ENCODE results near the gene PRM3.
"Not testable (repeated sequence)": the region's sequence is repeated elsewhere in the genome, so short reads cannot be mapped to it uniquely, and the experiment has no call there.

Gene PRM3

DNA sequence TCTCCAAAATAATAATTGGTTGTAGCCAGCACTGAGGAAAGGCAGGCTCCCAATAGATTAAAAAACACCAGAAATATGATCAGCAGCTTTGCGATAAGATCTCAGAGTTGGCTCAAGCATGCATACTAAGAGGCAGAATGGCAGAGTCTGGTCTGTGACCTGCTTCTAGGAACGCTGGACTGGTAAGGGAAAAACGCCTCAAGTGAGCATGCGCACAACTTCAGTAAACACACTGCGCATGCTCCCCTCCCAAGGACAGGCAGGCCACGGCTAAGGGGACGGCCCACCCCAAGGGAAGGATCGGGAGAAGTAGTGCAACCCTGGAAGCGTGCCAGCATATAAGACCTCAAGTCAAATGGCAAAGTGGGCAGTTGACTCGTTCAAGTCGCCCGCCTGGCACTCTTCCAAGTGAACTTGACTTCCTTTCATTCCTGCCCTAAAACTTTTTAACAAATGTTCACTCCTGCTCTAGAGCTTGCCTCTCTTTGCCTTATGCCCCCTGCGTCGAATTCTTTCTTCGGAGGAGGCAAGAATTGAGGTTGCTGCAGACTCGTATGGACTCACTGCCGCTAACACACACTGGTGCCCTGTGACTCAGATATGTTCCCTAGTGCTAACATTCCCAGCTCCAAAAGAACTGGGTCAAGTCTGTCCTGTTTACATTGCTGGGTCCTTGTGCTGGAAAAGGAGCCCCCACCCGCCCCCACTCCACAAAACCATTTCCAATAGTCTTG is 30.1 kb upstream of the PRM3 start:
- no peak for DNase-seq

DNA sequence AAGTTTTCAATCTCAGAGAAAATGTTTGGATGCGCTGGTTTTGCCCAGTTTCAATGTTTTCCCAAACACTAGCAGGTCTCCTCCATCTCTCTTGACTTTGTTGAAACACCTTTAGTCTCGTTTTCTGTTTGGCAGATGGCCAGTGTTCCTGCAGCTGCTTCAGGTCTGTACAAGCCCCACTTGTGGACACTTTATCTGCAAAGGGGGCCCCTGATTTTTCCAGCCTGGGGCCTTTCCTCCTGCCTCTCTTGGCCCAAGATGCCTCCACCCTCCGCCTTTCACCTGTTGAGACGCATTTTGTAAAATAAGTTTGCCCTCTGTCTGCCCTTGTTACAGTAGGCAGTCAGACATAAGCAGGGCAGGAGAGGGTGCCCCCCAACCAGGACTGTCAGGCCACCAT is 29.5 kb upstream of the PRM3 start:
- no peak for DNase-seq

DNA sequence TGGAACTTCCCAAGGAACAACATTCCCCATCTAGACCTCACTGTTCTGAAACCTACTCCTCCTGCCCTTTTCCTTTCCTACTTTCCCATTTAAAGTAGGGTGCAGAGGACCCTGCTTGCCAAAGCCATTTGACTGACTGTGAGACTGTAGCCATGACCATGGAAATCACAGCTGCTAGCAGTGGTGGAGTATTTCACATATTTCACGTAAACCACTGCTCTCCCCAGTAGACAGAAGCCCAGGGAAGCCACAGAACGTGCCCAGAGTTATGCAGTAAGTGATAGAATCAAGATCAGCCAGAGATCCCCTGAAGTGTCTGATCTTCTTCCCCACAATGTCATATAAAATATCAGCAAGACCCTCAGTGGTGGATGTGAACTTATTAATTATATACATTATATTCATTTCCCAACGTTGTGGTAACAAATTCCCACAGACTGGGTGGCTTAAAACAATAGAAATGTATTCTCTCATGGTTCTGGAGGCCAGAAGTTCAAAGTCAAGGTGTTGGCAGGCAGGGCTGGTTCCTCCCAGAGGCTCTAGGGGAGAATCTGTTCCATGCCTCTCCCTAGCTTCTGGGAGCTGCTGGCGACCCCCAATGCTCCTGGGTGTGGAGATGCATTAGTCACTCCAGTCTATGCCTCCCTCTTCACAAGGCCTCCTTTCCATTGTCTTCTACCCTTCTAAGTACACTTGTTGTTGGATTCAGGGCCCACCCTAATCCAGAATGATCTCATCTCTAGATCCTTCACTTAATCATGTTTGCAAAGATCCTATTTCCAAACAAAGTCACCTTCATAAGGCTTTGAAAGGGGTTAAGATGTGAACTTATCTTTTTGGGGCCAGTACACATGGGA is 28.4 kb upstream of the PRM3 start:
- no peak for DNase-seq

DNA sequence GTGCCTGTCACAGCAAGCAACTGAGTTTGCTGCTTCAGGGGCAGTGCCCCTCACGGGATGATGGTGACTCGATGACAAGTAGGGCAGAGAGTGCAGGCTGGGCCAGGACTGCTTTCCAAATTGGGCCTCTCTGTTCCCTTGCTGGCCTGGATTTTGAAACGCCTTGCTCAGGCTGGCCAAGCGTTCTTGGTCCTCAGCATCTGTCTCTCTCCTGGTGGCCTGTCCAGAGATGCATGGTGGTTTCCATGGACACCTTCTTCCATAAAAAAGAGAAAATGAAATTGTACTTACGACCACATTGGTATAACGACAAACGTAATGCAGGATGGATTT is 27.1 kb upstream of the PRM3 start:
- DNase-seq, result no peak

DNA sequence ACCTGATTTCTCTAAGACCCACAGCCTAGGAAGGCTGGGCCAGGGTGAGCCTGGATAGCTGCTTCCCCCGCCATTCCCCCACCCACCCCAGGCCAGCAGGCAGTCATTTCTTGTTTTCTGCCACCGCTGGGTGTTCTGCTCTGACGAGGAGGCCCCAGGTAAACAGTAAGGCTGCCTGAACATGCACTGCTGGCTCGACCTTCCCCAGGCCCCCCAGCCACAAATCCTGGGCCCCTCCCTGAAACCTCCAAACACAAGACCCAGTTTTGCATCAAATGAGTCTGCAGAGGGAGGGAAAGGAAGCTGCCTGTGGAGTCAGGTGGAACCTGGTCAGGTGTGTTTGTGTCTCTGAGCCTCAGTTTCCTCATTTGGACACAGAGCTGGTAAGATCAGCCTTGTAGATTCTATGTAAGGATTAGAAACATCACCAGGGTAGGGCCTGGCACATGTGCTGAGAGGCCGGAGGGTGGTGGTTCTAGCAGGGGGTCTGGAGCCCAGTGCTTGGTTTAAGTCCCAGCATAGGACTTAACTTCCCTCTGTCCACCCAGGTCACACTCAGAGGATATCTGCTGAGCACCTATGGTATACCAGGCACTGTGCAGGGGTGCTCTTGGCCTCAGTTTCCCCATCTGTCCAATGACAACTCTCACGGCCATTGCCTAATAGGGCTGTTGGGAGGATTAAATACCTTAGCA is 26.6 kb upstream of the PRM3 start:
- no peak for DNase-seq

DNA sequence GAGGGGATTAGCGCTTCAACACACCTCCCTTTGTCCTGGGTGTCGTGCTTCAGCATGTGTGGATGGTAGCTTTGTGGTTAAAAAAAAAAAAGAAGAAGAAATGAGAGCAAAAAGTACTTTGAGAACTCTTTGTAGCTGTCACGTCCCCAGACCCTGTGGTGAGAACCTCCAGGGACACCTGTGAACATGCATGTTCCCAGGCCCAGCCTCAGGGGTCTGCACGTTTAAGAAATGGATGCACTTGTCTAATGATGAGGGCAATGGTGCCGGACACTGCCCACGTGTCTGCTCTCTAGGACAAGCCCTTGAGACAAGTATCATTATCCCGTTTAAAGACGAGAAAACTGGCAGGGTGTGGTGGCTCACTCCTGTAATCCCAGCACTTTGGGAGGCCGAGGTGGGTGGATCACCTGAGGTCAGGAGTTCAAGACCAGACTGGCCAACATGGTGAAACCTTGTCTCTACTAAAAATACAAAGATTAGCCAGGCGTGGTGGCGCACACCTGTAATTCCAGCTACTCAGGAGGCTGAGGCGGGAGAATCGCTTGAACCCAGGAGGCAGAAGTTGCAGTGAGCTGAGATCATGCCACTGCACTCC is 25.6 kb upstream of the PRM3 start:
- not testable (repeated sequence) for DNase-seq

DNA sequence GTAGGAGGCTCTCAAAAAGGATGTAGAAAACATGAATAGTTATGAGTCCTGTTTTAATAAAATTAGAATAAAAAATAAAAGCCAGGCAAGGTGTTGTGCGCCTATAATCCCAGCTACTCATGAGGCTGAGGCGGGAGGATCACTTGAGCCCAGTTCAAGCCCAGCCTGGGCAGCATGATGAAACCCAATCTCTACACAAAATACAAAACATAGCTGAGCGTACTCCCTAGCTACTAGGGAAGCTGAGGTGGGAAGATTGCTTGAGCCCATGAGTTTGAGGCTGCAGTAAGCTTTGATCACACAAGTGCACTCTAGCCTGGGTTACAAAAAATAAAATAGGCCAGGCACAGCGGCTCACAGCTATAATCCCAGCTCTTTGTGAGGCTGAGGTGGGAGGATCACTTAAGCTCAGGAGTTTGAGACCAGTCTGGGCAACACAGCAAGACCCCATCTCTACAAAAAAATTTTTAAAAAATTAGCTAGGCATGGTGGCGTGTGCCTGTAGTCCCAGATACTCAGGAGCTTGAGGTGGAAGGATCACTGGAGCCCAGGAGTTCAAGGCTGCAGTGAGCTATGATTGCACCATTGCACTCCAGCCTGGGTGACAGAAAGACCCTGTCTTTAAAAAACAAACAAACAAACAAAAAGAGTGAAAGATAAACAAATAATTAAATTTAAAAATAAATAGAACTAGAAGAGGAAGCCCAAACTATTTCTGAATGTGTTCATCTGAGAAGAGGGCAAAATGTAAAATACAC is 24.9 kb upstream of the PRM3 start:
- no peak for DNase-seq

DNA sequence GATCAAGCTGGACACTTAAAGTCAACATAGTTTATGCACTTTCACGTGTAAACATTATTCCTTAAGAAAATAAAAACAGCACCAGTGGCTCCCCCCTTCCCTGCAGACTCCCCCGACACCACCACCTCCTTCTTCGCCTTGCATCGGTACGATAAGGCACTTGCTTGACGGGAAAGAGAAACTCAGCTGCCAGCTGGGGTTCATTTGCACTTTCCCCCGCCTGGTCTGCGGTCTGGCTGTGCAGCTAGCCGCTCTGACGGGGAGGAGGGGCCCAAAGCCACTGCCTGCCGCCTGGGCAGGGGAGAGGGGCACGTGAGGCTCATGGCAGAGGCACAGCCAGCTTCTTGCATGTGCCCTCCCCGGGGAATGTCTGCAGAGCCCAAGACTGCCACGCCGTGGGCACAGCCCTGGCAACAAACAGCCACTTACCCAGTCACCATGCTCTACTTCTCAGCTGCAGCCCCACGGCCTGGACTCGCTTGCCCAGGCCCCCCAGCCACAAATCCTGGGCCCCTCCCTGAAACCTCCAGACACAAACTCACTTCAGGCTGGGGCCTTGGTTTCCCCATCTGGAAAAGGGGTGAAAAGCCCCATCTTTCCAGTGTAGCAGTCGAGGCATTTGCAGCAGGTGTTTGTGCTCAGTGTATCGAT is 24.2 kb upstream of the PRM3 start:
- peak; percentile 66 for DNase-seq

DNA sequence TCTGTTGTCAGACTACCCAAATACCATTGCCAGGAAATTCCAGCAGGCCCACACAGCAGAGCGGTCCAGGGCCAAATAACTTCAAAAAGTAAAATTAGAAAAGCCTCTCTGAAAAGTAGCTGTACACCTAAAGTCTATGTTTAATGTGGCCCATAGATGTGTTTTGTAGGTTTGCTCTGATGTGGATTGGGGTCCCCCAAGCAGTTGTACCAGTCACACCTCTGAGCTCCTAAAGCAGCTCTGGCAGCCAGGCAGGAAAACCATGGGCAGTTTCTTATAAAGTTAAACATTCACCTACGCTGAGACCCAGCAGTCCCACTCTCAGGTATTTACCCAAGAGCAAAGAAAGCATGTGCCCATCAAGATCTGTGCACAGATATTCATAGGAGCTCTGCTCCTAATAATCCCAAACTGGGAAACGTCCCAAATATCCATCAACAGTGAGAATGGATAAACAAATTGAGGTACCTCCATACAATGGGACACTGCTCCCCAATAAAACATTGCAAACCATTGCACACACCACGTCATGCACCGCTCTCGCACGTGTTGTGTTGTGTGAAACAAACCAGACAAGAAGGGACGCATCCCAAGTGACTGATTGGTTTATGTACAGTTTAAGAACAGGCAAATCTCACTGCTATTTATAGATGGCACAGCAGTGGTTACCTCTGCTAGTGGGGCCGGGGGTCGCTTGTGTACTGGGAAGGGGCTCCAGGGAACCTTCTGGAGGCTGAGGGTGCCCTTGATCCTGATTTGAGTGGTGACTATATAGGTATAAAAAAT is 23.5 kb upstream of the PRM3 start:
- DNase-seq, result no peak

DNA sequence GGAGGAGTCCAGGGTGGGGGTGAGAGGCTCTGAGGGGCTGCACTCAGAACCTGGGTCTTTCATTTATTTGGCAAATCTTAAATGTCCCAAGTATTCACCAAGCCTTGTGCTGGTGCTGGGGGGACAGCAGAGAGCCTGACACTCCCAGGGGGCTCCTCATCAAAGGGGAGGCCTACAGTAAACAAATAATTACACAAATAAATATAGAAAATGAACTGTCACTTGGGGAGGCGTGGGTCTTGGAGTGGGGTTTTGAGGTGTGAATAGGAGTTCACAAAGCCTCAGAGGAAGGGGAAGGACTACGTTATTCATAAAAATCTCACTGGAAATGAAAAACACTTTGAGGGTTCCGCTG is 22.9 kb upstream of the PRM3 start:
- no peak for DNase-seq

DNA sequence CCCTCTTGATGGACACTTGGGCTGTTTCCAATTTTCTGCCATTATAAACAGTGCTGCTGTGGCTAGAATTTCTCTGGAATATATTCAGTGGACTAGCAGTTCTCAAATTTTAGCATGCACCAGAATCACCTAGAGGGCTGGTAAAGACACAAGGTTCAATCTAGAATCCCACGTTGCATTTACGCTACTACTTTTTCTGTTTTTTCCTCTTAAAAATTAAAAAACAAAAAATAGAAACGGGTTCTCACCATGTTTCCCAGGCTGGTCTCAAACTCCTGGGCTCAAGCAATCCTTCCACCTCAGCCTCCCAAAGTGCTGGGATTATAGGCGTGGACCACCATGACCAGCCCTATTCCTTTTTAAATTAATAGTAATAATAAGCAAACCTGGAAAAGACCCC is 22.2 kb upstream of the PRM3 start:
- DNase-seq, result no peak

DNA sequence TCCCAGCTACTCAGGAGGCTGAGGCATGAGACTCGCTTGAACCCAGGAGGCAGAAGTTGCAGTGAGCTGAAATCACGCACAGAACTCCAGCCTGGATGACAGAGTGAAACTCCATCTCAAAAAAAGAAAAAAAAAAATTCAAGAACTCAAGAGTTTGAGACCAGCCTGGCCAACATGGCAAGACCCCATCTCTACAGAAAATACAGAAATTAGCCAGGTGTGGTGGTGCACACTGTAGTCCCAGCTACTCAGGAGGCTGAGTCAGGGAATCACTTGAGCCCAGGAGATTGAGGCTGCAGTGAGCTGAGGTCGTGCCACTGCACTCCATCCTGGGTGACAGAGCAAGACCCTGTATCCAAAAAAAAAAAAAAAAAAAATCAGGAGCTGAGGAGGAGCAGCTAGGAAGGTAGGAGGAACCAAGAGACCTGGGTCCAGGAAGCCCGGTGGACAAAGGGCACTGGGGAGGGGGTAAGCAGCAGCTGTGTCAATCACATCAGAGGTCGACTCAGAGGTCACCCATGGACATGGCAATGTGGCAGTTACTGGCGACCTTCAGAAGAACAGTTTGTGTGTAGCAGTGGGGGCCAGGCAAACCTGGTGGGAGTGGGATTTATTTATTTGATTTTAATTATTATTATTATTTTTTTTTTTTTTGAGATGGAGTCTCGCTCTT is 18.8 kb upstream of the PRM3 start:
- no peak for DNase-seq

DNA sequence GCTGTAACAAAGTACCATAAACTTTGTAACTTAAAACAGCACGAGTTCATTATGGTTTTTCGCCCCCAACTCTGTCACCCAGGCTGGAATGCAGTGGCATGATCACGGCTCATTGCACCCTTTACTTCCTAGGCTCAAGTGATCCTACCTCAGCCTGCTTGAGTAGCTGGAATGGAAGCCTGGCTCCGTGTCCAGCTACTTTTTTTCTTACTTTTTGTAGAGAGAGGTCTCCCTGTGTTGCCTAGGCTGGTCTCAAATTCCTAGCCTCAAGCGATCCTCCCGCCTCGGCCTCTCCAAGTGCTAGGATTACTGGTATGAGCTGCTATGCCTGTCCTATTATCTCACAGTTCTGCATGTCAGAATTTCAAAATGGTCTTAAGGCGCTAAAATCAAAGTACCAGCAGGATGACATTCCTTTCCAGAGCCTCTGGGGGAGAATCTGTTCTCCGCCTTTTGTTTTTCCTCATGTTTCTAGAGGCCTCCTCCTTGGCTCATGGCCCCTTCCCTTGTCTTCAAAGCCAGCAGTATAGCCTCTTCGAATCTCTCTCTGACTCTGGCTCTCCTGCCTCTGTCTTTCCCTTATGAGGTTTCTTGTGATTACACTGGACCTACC is 17.8 kb upstream of the PRM3 start:
- DNase-seq, result no peak

DNA sequence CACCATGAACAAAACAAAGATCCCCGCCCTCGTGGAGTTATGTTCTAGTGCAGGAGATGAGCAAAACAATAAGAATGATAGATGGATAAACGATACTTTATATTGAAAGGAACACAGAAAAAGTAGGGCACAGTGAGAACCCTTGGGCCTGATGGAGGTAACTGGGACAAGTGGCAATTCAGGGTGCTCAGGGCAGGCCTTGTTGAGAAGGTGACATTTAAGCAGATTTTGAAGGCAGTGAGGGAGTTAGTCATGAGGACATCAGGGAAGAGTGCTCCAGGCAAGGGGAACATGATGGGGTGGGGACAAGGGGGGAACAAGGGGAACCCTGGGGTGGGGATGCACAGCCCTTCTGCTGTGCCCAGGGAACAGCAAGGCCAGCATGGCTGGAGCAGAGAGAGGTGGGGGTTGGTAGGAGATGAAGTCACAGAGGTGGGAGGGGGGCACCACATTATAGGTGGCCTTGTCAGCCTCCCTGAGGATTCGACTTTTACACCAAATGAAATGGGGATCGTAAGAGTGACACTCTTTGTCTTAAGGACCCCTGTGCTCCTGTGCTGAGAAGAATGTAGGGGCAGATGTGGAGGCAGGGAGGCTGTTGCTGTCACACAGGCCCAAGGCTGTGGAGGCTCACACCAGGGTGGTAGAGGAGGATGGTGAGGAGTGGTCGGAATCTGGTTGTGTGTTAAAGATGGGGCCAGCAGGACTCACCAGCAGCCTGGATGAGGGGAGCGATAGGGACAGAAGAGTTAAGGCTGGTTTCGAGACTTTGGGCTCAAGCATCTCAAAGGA is 16.9 kb upstream of the PRM3 start:
- DNase-seq, result no peak

DNA sequence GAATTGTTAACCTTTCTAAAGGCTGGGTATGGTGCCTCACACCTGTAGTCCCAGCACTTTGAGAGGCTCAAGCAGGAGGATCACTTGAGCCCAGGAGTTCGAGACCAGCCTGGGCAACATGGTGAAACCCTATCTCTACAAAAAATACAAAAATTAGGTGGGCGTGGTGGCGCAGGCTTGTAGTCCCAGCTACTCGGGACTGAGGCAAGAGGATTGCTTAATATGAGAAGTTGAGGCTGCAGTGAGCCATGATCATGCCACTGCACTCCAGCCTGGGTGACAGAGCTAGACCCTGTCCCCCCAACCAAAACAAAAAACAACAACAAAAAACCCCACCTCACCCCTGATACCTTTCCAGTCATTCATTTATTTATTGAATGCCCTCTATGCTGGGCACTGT is 16.3 kb upstream of the PRM3 start:
- not testable (repeated sequence) for DNase-seq

DNA sequence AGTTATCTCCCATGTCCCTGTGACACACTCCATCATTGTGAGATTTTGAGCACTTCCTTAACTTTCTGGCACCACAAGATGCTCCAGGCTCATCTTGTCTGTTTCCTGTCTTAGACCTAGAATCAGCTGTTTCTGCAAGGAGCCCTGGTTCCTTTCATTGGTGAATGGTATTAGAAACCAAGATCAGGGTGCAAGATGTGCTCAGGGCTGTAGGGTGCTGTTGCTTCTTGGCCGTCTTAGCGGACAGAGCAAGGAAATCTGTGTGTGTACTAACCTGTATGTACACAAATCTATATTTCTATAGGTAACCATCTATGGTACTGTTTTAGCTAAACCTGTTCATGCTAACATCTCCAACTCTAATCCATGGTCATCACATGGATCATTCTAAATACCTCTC is 15.8 kb upstream of the PRM3 start:
- DNase-seq, result no peak

DNA sequence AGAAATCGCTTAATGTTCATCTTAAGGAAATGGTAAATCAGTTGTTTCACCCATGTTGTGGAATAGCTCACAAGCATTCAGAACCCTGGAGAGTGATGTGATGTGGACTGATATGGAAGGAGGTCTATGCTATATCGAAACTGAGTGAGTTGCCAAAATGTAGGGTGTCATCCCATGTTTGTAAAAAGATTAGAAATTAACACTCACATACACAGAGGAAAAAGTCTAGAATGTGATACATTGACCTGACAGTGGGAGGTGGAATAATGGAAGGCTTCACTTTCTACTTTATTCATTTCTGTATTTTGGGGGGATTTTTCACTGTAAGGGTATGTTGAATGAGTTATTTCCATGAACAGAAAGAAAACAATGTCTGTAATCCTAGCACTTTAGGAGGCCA is 12.4 kb upstream of the PRM3 start:
- DNase-seq, result no peak

DNA sequence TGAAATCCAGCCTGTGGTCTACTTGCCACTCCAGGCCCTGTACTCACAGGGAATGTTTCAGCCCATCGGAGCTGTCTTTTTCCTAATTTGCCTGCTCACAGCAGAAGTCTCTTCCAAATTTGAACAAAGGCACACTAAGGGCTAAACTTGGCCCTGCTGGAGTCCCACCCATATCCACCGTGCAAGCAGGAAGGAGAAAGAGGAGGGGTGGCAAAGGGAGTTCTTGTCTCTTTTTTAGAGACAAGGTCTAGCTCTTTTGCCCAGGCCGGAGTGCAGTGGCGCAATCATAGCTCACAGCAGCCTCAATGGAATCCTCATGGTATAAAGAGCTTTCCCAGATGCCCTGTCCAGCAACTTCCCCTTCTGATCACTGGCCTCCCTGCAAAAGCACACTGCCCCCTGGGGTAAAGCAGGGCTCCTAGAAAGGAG is 10.4 kb upstream of the PRM3 start:
- DNase-seq, result no peak

Data from CD4-positive, alpha-beta T cell treated with Interleukin-4 for 4 hours (primary cell).